Measurements from ENCODE around the gene KCNH4. TPM values are rescaled to one million over a fixed set of nuclear protein-coding genes. Genes with fewer than 3 reads are reported as not detected.

KCNH4 gene
- total and polyA plus RNA-seq, 2 of the 13 experiments (the other 11 are each of a cell fraction or from before 2014, with no cell fraction given): 0.01 to 0.09 TPM

GRCh38 chr17:42182927-42183734, 2.2 kb upstream of the KCNH4 start (continued):
- TF ChIP-seq ZUFSP (CRISPR knock-in tag; IDR thresholded peaks at IDR 0.05; ENCODE audit: borderline replicate concordance): no peak
- no peak for TF ChIP-seq ZFP41 (CRISPR knock-in tag; IDR thresholded peaks at IDR 0.05; ENCODE audit: borderline replicate concordance)
- TF ChIP-seq FOXO4 (CRISPR knock-in tag; conservative IDR thresholded peaks at IDR 0.05): no peak
- no peak for TF ChIP-seq TAF15 (IDR thresholded peaks at IDR 0.05; ENCODE audit: low read depth, low read length, poor library complexity, severe bottlenecking)
- TF ChIP-seq PRDM15 (CRISPR knock-in tag; IDR thresholded peaks at IDR 0.05): no peak
- no peak for TF ChIP-seq ZKSCAN5 (CRISPR knock-in tag; IDR thresholded peaks at IDR 0.05)
- TF ChIP-seq ZNF335 (CRISPR knock-in tag; IDR thresholded peaks at IDR 0.05): no peak
- TF ChIP-seq NCOA1 (CRISPR knock-in tag; IDR thresholded peaks at IDR 0.05): no peak
- no peak for TF ChIP-seq NAIF1 (CRISPR knock-in tag; IDR thresholded peaks at IDR 0.05; ENCODE audit: borderline replicate concordance)
- no peak for TF ChIP-seq ZNF879 (CRISPR knock-in tag; IDR thresholded peaks at IDR 0.05)
- TF ChIP-seq PBX2 (CRISPR knock-in tag; IDR thresholded peaks at IDR 0.05): 0 out of 2 replicates have a peak, but pooled peaks have one; percentile 4
- no peak for TF ChIP-seq STAG1 (CRISPR knock-in tag; IDR thresholded peaks at IDR 0.05)
- TF ChIP-seq ZNF724P (CRISPR knock-in tag; IDR thresholded peaks at IDR 0.05; ENCODE audit: borderline replicate concordance): no peak
- no peak for TF ChIP-seq RELA (CRISPR knock-in tag; IDR thresholded peaks at IDR 0.05)
- TF ChIP-seq, protein P1, sequence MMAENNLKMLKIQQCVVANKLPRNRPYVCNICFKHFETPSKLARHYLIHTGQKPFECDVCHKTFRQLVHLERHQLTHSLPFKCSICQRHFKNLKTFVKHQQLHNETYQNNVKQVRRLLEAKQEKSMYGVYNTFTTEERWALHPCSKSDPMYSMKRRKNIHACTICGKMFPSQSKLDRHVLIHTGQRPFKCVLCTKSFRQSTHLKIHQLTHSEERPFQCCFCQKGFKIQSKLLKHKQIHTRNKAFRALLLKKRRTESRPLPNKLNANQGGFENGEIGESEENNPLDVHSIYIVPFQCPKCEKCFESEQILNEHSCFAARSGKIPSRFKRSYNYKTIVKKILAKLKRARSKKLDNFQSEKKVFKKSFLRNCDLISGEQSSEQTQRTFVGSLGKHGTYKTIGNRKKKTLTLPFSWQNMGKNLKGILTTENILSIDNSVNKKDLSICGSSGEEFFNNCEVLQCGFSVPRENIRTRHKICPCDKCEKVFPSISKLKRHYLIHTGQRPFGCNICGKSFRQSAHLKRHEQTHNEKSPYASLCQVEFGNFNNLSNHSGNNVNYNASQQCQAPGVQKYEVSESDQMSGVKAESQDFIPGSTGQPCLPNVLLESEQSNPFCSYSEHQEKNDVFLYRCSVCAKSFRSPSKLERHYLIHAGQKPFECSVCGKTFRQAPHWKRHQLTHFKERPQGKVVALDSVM (CRISPR knock-in tag; IDR thresholded peaks at IDR 0.05): peak; percentile 78
- no peak for TF ChIP-seq KLF6 (CRISPR knock-in tag; IDR thresholded peaks at IDR 0.05)
- TF ChIP-seq MIXL1 (CRISPR knock-in tag; IDR thresholded peaks at IDR 0.05): peak; percentile 35; the same call in 1 of the 2 replicates
- no peak for TF ChIP-seq ZNF749 (CRISPR knock-in tag; IDR thresholded peaks at IDR 0.05; ENCODE audit: borderline replicate concordance)
- no peak for TF ChIP-seq ZNF607 (CRISPR knock-in tag; IDR thresholded peaks at IDR 0.05; ENCODE audit: borderline replicate concordance)
- no peak; the same call in 1 of the 2 replicates for TF ChIP-seq SOX5 (CRISPR knock-in tag; IDR thresholded peaks at IDR 0.05; ENCODE audit: borderline replicate concordance)

Measured in HepG2 (cell line).